Sigmoid colon (tissue), 7 donors: ENCODE measurements around the gene COL2A1. TPM values are rescaled to one million over a fixed set of nuclear protein-coding genes. Genes with fewer than 3 reads are reported as not detected.

Experiments used
- DNase-seq: peaks from one replicate; pipeline ENCODE4 v3.0.0-alpha.2; 2019
- H3K27ac ChIP-seq, 4 donors: fragments of 200-600 bp; sonication (generic); one replicate each; pipeline ENCODE4 v1.5.1; 2016 to 2019; ENCODE audit warnings: mild to moderate bottlenecking in 1 of 4
- H3K27me3 ChIP-seq, 3 donors: fragments of 200-600 bp; sonication (generic); one replicate each; pipeline ENCODE4 v1.5.1; 2019; ENCODE audit warnings: mild to moderate bottlenecking in 1 of 3
- H3K36me3 ChIP-seq, 4 donors: fragments of 200-600 bp; sonication (generic); one replicate each; pipeline ENCODE4 v1.5.1; 2016 to 2019
- H3K4me1 ChIP-seq, 4 donors: fragments of 200-600 bp; sonication (generic); one replicate each; pipeline ENCODE4 v1.5.1; 2017 to 2019
- H3K4me3 ChIP-seq, 4 donors: fragments of 200-600 bp; sonication (generic); one replicate each; pipeline ENCODE4 v1.5.1; 2017 to 2019; ENCODE audit warnings: mild to moderate bottlenecking in 2 of 4, moderate library complexity in 1 of 4
- H3K9me3 ChIP-seq, 4 donors: fragments of 200-600 bp in 3 of 4; sonication (generic) in 3 of 4; one replicate each; pipeline versions ENCODE4 v1.5.1 to v1.6.1; 2013 to 2019
- CTCF ChIP-seq, 4 experiments: fragments of 450-650 bp in 3 of 4; fragments of 200-600 bp in 1 of 4; IDR thresholded peaks; one replicate each; pipeline ENCODE4 v1.5.1; 2016 to 2019; ENCODE audit warnings: antibody characterized with exemption in 4 of 4, mild to moderate bottlenecking in 3 of 4, moderate library complexity in 2 of 4
- EP300 ChIP-seq, 4 donors: sonication (generic); formaldehyde crosslinking; IDR thresholded peaks; one replicate each; pipeline ENCODE4 v1.6.1; 2017; ENCODE audit warnings: antibody characterized with exemption in 4 of 4
- POLR2A ChIP-seq, 2 donors: fragments of 450-650 bp; IDR thresholded peaks; one replicate each; pipeline ENCODE4 v1.6.1; 2016; ENCODE audit warnings: antibody characterized with exemption in 2 of 2, mild to moderate bottlenecking in 2 of 2, moderate library complexity in 2 of 2
- POLR2AphosphoS5 ChIP-seq, 4 donors: sonication (generic); formaldehyde crosslinking; IDR thresholded peaks; one replicate each; pipeline ENCODE4 v1.6.1; 2017; ENCODE audit warnings: antibody characterized with exemption in 4 of 4
- WGBS, 2 donors: extraction: QIAGEN DNeasy Blood & Tissue Kit; methylation state at CpG; one replicate each; pipeline ENCODE4 v1.1.7; 2013; 5-methylcytosine and 5-hydroxymethylcytosine counted together
- intact Hi-C: fragments of 100-400 bp; cut with DNase I; formaldehyde crosslinking; loops from one replicate; pipeline ENCODE4 v1.15.1; 2023
- polyA plus RNA-seq, 3 donors: library from polyadenylated mRNA; stranded (reverse); fragments of 200-250 nt; gene quantifications; one replicate each; pipeline ENCODE4 v1.2.3, GENCODE V29; 2013
- total RNA-seq, 4 donors: library from RNA; depleted of rRNA; stranded (reverse); fragments of >200 nt; gene quantifications; one replicate each; pipeline ENCODE4 v1.1.0, GENCODE V29; 2016
- donor health status: healthy with polysubstance abuse.
- donor health status: Bipolar disorder and iron deficiency.
- donor health status: healthy.

Gene COL2A1
- total RNA-seq (not detected), polyA plus RNA-seq (under 1 TPM in 2 of 3 donors, not detected in 1; 0.17 to 0.60 TPM)

GRCh38 chr12:48004053-48004941, at the start of gene COL2A1:
Gene COL2A1 (minus strand): TSS chr12:48004476. CDS start chr12:48004321, 155 bp downstream.
- Histone ChIP-seq H3K4me3 (peak within 1 kb of the TSS in 3 of 4 donors; percentile 21 to 39 (median 36)), H3K27ac (no peak within 1 kb of the TSS), H3K9me3 (no peaks in the 10 kb centered on the region), H3K4me1 (peaks cover 0 to 46% (median 43%) of the 10 kb centered on the region in 4 donors), H3K36me3 (no peaks in the 10 kb centered on the region), H3K27me3 (peaks cover 29 to 95% (median 50%) of the 10 kb centered on the region in 3 donors)
- no peak for DNase-seq
- TF ChIP-seq POLR2AphosphoS5 (IDR thresholded peaks at IDR 0.05) (no peak), CTCF (IDR thresholded peaks at IDR 0.05) (no peak), EP300 (IDR thresholded peaks at IDR 0.05) (no peak), POLR2A (IDR thresholded peaks at IDR 0.05) (no peak)
- intact Hi-C loops, result no loop called here
- 1% methylated on average over 83 of the region's 83 CpGs for WGBS, 2 donors

GRCh38 chr12:48053883-48054282, 49.6 kb upstream of the COL2A1 start:
- Histone ChIP-seq H3K4me3 (no peak overlapping the region), H3K27me3 (no peaks in the 10 kb centered on the region), H3K9me3 (peaks cover 0 to 2% (median 0%) of the 10 kb centered on the region in 4 donors), H3K36me3 (peaks cover 0 to 21% (median 0%) of the 10 kb centered on the region in 4 donors), H3K4me1 (no peaks in the 10 kb centered on the region), H3K27ac (no peak overlapping the region)
- no peak for TF ChIP-seq POLR2A (IDR thresholded peaks at IDR 0.05)
- no peak for TF ChIP-seq POLR2AphosphoS5 (IDR thresholded peaks at IDR 0.05)
- no peak for TF ChIP-seq CTCF (IDR thresholded peaks at IDR 0.05)
- TF ChIP-seq EP300 (IDR thresholded peaks at IDR 0.05), result no peak
- intact Hi-C loops, result no loop called here
- DNase-seq, result no peak
- WGBS, 2 donors, result 94 to 95% methylated on average over 4 of the region's 4 CpGs

- 95 to 97% methylated on average over 3 of the region's 3 CpGs for WGBS, 2 donors
- no peak overlapping the region for H3K4me3 ChIP-seq
- H3K36me3 ChIP-seq, result peaks cover 0 to 21% (median under 1%) of the 10 kb centered on the region in 4 donors
- H3K27ac ChIP-seq, result no peak overlapping the region
- no peak for TF ChIP-seq EP300 (IDR thresholded peaks at IDR 0.05)
- no peak for TF ChIP-seq CTCF (IDR thresholded peaks at IDR 0.05)
- no peak for TF ChIP-seq POLR2A (IDR thresholded peaks at IDR 0.05)
- no peak for TF ChIP-seq POLR2AphosphoS5 (IDR thresholded peaks at IDR 0.05)
- no peaks in the 10 kb centered on the region for H3K27me3 ChIP-seq
- no peak for DNase-seq
- intact Hi-C loops, result no loop called here
- no peaks in the 10 kb centered on the region for H3K9me3 ChIP-seq
- no peaks in the 10 kb centered on the region for H3K4me1 ChIP-seq
These were observed 48.8 kb upstream of the COL2A1 start for GRCh38 chr12:48053122-48053521.

- Histone ChIP-seq H3K4me1 (no peaks in the 10 kb centered on the region), H3K36me3 (peaks cover 0 to 35% (median 5%) of the 10 kb centered on the region in 4 donors), H3K9me3 (no peaks in the 10 kb centered on the region), H3K27ac (no peak overlapping the region), H3K4me3 (no peak overlapping the region), H3K27me3 (no peaks in the 10 kb centered on the region)
- intact Hi-C loops, result no loop called here
- no peak for DNase-seq
- whole genome bisulfite sequencing, 2 donors, result 98 to 100% methylated on average over 2 of the region's 2 CpGs
- TF ChIP-seq POLR2A (IDR thresholded peaks at IDR 0.05), result no peak
These were observed 47.4 kb upstream of the COL2A1 start for GRCh38 chr12:48051681-48052080.

GRCh38 chr12:48050174-48050573, 45.9 kb upstream of the COL2A1 start:
- no peak for TF ChIP-seq EP300 (IDR thresholded peaks at IDR 0.05)
- no peak for TF ChIP-seq POLR2A (IDR thresholded peaks at IDR 0.05)
- no peak for TF ChIP-seq POLR2AphosphoS5 (IDR thresholded peaks at IDR 0.05)
- H3K9me3 ChIP-seq, result no peaks in the 10 kb centered on the region
- intact Hi-C loops, result no loop called here
- no peak overlapping the region for H3K4me3 ChIP-seq
- peaks cover 0 to 50% (median 10%) of the 10 kb centered on the region in 4 donors for H3K36me3 ChIP-seq
- H3K4me1 ChIP-seq, result no peaks in the 10 kb centered on the region
- H3K27me3 ChIP-seq, result no peaks in the 10 kb centered on the region
- no peak overlapping the region for H3K27ac ChIP-seq
- WGBS, 2 donors, result 93 to 96% methylated on average over 6 of the region's 6 CpGs
- no peak for DNase-seq
